BJ (cell line): ENCODE results near the gene IL15RA. TPM values are rescaled to one million over a fixed set of nuclear protein-coding genes. Genes with fewer than 3 reads are reported as not detected.

Source experiments
- CTCF ChIA-PET: fragments of 350-600 bp; formaldehyde crosslinking; extraction: SDS; loops from one replicate; lab custom pipeline; 2021; ENCODE audit warnings: antibody characterized with exemption, inconsistent platforms; lab: Yijun Ruan, JAX
- POLR2A ChIA-PET: fragments of 300-600 bp; sonication (Branson Sonifier 250); formaldehyde crosslinking; extraction: SDS; loops from one replicate; lab custom pipeline; 2021; ENCODE audit warnings: antibody characterized with exemption; lab: Charles Lee
- DNase-seq: peaks from one replicate; pipeline ENCODE4 v3.0.0-alpha.2; 2011; ENCODE audit warnings: low read depth
- H3K27me3 ChIP-seq: 2 replicates; pipeline ENCODE4 v1.6.0; 2011; ENCODE audit warnings: low read length; ENCODE audit not compliant: control insufficient read depth, insufficient read depth
- H3K36me3 ChIP-seq: 2 replicates; pipeline ENCODE4 v1.5.1; 2011; ENCODE audit warnings: low read length; ENCODE audit not compliant: control insufficient read depth, insufficient read depth
- H3K4me3 ChIP-seq: 2 replicates; pipeline ENCODE4 v1.5.1; 2011; ENCODE audit warnings: low read depth, mild to moderate bottlenecking, control low read depth, low read length
- polyA plus RNA-seq: library from polyadenylated mRNA; depleted of rRNA; stranded (reverse); fragments of >200 nt; gene quantifications from 2 replicates; pipeline ENCODE4 v1.2.3, GENCODE V29; 2011
- TF ChIP-seq, protein P1 (sequence below): IDR thresholded peaks from 2 replicates; pipeline ENCODE4 v1.5.1; 2011; ENCODE audit warnings: low read depth, mild to moderate bottlenecking, control low read depth, inconsistent platforms, low read length, moderate library complexity; ENCODE audit not compliant: insufficient read depth

The IL15RA gene
- polyA plus RNA-seq, 1 experiment: 7.5 TPM

DNA sequence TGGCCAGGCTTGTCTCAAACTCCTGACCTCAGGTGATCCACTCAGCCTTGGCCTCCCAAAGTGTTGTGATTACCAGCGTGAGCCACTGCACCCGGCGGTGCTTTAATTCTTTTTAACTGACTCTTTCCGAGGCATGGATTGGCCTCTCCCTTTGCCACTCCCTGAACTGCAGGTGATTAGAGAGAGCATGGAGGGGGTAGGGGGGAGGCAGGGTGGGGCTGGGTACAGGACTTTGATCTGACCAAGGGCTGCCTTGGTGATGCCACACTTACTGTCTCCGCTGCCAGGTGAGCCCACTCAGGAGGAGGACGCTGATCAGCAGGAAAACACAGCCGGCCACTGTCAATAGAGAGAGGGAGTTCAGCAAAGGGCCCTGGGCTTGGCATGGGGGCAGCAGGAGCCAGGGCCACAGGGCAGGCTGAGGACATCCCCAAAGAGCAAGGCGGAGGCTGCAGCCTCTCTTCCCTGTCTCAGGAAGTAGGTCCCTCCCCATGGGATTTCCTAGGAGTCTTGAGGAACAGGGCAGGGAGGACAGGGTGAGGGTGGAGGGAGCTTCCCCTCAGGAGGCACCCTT lies 40.5 kb upstream of the IL15RA start:
- TF ChIP-seq, protein P1, sequence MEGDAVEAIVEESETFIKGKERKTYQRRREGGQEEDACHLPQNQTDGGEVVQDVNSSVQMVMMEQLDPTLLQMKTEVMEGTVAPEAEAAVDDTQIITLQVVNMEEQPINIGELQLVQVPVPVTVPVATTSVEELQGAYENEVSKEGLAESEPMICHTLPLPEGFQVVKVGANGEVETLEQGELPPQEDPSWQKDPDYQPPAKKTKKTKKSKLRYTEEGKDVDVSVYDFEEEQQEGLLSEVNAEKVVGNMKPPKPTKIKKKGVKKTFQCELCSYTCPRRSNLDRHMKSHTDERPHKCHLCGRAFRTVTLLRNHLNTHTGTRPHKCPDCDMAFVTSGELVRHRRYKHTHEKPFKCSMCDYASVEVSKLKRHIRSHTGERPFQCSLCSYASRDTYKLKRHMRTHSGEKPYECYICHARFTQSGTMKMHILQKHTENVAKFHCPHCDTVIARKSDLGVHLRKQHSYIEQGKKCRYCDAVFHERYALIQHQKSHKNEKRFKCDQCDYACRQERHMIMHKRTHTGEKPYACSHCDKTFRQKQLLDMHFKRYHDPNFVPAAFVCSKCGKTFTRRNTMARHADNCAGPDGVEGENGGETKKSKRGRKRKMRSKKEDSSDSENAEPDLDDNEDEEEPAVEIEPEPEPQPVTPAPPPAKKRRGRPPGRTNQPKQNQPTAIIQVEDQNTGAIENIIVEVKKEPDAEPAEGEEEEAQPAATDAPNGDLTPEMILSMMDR: no peak
- Histone ChIP-seq H3K27me3 (no peaks in the 10 kb centered on the region; the same call in 1 of the 2 replicates), H3K36me3 (no peaks in the 10 kb centered on the region), H3K4me3 (no peak overlapping the region)
- CTCF ChIA-PET: interaction anchor here (1.2 to 5.1 kb wide), 2 partner anchors 12 to 69 kb away, joined by 3 to 32 read pairs; no protein-coding TSS in a partner anchor
- no peak for DNase-seq
- POLR2A ChIA-PET: no interaction called here

DNA sequence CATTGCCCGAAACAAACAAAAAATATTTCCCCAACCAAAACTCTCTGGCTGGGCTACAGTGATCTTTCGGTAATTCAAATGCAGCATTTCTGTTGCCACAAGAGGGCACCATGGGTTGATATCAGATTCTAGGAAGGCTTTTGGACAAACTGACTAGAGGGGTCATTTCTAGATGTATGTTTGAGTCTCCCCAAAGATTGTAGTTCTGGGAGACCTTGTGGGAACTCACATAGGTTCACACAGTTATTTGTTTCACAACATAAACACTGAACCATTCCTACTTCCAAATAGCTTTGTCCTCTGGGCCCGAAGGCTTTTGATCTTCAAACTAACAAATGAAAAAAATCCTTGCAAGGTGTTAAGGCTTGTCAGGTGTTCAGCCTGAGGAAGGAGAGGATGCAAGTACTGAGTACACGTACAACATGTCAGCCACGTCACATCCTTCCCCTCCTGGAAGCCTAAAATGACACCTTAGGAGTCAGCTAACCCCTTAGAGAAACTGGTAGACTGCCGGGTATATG lies 37.0 kb upstream of the IL15RA start:
- DNase-seq: no peak
- ChIA-PET POLR2A (no interaction called here), CTCF (interaction anchor here (0.7 to 5.1 kb wide), 22 partner anchors 9 to 396 kb away, joined by 3 to 32 read pairs (median 5); partner anchors contain the start of gene IL15RA)
- H3K4me3 ChIP-seq: no peak overlapping the region
- TF ChIP-seq, protein P1: peak; percentile 79
- no peaks in the 10 kb centered on the region; the same call in 1 of the 2 replicates for H3K27me3 ChIP-seq
- no peaks in the 10 kb centered on the region for H3K36me3 ChIP-seq

DNA sequence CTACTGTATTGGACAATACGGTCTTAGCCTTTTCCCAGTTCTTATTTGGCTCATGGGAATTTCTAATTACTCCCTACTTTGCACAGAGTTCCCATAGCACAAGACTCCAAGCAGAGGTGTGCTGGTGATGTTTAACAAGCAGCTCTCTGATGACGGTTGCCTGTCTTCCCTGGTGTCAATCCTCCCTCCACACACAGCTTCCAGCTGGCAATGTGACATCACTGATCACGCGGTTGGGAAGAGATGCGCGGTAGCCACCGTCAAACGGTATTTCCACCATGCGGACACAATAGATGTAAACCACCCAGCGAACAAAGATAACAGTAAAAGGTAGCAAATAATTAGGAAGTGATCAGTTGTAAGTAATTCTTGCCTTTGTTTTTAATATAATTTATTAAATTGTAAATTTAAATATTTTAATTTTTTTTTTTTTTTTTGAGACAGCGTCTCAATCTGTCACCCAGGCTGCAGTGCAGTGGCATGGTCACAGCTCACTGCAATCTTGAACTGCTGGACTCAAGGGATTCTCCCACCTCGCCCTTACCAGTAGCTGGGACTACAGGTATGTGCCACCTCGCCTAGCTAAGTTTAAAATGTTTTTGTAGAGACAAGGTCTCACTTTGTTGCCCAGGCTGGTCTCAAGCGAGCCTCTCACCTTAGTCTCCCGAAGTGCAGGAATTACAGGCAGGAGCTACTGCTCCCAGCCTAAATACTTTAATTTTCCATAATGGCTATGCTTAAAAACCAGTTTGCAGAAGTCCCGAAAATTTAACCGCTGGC lies 36.3 kb upstream of the IL15RA start:
- H3K4me3 ChIP-seq: no peak overlapping the region
- ChIA-PET POLR2A (no interaction called here), CTCF (interaction anchor here (0.7 to 5.1 kb wide), 23 partner anchors 10 to 396 kb away, joined by 3 to 32 read pairs (median 5); partner anchors contain the start of gene IL15RA)
- TF ChIP-seq, protein P1: no peak
- H3K27me3 ChIP-seq: no peaks in the 10 kb centered on the region; the same call in 1 of the 2 replicates
- DNase-seq: no peak
- H3K36me3 ChIP-seq: no peaks in the 10 kb centered on the region

DNA sequence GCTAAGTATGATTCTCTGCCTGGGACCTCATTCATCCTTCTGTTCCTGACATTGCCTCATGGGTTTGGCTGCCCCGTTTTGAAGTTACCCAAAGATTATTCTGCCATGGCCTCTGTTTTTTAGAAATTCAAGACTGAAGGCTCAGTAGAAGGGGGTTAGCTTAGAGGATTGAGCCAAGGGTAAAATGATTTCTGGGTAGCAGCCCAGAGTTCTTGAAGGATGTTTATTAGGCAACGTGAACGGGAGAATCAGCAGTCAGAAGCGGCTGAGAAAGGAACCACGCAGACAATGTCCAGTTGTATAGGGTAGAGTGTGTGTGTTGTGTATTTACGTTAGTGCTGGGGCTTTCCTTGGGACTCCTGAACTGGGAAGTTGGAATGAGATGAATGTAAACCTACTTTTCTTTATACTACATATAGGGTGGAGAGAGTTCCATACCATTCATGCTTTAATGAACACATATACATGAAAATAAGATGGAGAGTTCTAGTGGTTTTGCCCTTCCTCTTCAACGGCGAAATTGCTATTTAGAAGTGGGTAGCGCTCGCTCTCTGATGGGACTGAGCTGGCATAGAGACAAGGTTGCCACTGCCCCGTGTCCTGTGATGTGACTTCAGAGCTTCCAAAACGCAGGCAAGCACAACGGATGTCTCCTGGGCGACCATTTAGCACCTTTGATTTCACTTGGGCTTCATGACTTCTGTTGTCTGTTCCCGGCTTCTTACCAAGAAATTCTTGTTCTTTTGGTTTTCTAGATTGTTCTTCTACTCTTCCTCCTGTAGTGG lies 35.0 kb upstream of the IL15RA start:
- no peak overlapping the region for H3K4me3 ChIP-seq
- POLR2A ChIA-PET: no interaction called here
- CTCF ChIA-PET: interaction anchor here (1.5 to 5.1 kb wide), 3 partner anchors 39 to 75 kb away, joined by 7 to 32 read pairs (median 14); no protein-coding TSS in a partner anchor
- no peaks in the 10 kb centered on the region for H3K36me3 ChIP-seq
- TF ChIP-seq, protein P1: no peak
- H3K27me3 ChIP-seq: no peaks in the 10 kb centered on the region; the same call in 1 of the 2 replicates
- no peak for DNase-seq
